Raji (cell line): ENCODE measurements around the gene OAF.

Experiments used
- POLR2A ChIP-seq: IDR thresholded peaks from 2 replicates; pipeline ENCODE4 v1.6.1; 2011; ENCODE audit warnings: low read depth, low read length, control low read depth; ENCODE audit not compliant: insufficient read depth

Gene OAF

GRCh38 chr11:120194166-120194565, 16.7 kb upstream of the OAF start:
- no peak for TF ChIP-seq POLR2A

DNA sequence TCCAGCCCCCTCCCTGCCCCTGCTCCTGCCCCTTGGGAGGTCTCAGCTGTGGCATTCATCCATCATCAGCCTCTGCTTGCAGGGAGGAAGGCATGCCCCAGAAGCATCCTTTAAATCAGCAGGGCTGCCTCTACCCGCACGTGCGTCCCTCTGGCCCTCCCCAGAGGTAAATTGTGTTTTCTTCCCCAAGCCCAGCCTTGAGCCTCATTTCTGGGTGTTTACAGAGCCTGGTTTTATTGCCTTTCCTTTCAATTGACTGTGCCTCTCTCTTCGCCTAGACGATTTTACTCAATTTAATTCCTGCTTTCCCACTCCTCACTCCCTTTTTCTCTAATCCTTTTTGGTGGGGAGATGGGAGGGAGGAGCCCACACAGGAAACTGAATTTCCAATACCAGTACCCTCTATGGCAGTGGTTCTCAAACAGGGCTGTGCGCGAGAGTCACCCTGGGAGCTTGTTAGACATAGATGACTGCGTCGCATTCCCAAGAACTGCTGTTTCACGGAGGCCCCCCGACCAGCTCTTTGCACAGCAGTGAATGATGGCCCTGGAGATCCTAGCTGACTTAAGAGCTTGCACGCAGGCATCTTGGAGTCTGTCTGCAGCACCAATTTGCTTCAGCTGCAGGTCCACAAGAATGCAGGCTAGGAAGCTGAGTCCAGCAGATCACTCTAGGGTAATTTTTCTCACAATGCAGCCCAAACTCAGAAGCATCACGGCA, 15.1 kb upstream of the OAF start:
- no peak for TF ChIP-seq POLR2A

- TF ChIP-seq POLR2A, result no peak
Measured at GRCh38 chr11:120196826-120197225, 14.0 kb upstream of the OAF start.

DNA sequence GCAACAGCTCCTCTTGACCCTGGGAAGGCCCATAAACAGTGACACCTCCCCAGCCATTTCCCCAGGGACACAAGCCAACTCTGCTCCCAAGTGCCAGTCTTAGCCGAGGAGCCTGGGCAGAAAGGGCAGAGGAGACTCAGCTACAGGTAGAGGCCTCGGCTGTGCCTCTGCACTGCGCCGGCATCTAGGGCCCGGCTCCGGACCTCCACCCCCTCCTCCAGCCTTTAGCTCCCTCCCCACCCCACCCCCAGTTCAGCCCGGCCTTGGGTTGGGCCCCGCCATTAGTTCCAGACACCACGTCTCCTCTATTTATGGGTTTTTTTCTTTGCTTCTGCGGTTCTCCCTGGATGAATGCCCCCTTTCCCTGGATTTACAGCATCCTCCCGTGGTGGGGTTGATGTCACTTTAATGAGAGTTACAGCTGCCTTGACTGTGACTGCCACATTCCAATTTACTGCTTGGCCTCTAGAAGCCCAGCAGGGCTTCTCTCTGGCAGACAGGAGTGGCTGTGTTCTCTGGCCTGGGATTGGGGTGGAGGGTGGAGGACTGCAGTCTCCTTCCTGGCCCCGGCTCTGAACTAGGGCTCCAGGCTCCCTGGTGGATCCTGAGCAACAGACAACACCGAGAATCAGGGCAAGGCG, 13.5 kb upstream of the OAF start:
- TF ChIP-seq POLR2A, result no peak

DNA sequence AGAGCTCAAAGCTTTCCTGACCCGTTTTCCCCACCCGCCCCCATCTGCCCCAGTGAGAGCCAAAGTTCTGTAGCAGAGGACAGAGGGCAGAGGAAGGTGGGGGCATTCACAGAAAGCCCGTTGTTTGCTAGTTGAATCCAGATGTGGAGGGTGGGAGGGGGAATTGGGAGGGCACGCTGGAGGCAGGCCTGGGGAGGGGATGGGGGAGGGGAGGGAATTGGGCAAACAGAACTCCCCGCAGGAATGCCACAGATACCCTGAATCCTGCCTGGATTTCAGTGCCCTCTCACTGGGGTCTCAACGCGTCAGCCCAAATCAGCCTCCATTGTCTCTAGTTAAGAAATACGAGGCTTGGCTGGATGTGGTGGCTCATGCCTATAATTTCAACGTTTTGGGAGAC, 12.9 kb upstream of the OAF start:
- no peak for TF ChIP-seq POLR2A

- no peak for TF ChIP-seq POLR2A
Measured at GRCh38 chr11:120198403-120198786, 12.4 kb upstream of the OAF start.

DNA sequence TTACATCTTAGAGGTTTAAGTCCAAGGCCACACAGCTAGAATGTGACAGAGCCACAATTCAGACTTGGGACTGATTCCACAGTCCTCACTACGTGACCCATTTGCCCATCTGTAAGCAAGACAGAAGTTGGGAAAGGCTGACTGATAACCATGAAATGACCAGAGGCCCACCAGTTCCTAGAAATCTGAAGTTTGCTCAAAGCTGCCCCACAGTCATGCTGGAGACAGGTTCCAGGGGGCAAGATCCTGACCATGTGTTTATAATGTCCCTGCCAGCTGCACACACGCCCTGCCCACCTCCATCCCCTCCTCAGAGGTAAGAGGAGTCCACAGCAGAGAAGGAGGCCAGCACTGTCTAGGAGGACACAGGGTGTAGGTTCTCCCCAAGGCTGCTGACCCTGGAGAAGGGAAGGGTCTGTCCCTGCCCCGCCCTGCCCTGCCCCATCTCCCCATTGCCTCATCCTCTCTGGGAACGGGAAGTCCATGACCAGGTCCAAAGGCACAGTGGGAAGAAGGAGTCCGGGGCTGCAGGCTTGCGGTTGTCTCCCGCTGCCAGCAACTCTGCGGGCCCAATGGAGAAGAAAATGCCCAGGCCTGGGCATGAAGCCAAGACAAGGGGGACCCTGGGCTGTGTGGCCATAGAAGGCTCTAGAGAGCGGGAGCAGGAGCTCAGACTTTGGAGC, 11.9 kb upstream of the OAF start:
- TF ChIP-seq POLR2A, result no peak

DNA sequence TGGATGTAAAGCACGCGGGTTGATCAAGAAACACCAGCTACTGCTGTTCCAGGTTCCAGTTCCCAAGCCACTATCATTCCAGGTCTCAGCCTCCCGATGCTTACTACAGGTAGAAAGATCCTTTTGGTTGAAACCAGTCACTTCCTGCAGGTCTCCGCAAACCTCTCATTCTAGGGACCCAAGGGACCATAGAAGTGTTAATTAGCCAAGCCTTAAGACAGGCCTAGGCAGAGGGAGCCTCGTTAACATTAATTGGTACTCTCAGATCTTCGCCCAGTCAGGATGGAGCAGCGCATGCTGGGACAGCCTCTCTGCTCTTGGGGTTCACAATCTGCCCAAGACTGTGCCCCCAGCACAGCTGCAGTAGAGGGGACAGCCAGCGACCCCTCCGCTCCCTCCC, 11.2 kb upstream of the OAF start:
- no peak for TF ChIP-seq POLR2A

DNA sequence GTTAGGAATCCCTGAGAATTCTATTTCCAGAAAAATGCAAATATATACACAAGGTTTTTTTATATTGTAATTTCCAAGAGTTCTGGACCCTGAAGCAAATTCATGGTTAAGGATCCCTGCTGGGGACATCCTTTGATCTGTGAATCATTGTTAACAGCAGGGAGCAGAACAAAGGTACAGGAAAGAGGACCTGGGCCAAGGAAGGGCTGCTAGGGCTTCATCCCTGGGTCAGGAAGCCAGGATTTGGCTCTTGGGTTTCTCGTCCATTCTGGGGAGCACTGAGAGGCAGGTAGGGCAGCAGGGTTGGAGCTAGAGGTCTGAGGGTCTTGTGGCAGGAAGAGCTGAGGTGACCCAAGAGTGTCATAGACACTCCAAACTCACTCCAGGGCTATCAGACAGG, 10.2 kb upstream of the OAF start:
- no peak for TF ChIP-seq POLR2A

GRCh38 chr11:120201653-120202052, 9.2 kb upstream of the OAF start:
- no peak for TF ChIP-seq POLR2A

DNA sequence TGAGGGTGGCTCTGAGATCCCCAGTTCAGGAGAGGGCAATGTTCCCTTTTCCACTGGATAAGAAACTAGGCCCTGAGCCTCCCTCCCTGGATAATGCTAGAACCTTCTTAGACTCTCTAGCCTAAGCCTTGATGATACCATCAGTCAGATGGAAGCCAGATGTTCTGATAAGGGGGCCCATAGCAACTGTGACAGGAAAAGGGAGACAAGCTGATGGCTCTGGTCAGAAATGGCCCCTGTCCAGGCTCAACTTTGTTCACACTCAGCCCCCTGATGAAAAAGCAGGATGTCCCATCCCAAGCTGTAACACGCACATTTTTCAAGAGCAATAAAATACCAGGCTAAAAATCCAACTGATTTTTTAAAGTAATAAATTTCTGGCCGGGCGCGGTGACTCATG, 7.2 kb upstream of the OAF start:
- no peak for TF ChIP-seq POLR2A

DNA sequence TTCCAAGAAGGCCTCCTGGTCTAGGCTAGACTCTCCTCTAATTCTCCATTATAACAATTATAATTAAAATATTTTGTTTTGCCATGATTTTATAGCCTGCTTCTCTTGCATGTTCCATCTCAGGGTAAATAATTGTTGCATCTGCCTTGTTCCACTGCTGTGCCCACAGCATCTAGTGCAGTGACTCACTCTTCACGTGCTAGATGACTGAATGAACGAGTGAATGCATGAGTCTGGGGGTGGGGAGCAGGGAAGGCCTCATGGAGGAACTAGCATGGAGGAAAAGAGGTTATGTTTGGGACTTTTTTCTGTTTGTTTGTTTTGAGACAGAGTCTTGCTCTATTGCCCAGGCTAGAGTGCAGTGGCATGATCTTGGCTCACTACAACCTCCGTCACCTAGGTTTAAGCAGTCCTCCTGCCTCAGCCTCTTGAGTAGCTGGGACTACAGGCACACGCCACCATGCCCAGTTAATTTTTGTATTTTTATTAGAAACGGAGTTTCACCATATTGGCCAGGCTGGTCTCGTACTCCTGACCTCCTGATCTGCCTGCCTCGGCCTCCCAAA, 5.2 kb upstream of the OAF start:
- TF ChIP-seq POLR2A, result no peak

- no peak for TF ChIP-seq POLR2A
Measured at GRCh38 chr11:120207512-120207911, 3.3 kb upstream of the OAF start.

DNA sequence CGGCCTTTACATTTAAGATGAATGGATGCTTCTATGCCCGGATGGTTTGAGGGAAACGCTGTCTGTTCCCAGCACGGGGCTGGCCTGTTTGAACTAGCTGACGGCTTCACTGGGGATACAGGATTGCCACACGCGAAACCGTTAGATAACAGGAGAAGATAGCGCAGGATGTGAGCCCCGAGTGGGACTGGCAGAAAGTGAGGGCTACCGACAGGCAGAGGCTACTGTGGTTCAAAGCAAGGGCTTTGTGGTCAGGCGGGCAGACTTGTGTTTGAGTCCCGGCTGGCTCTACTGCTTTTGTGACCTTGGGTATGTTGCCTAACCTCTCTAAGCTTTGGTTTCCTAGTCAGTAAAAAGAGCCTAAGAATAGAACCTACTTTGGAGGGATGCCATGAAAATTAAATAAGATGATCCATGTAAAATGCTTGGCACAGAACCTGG, 2.8 kb upstream of the OAF start:
- no peak for TF ChIP-seq POLR2A

DNA sequence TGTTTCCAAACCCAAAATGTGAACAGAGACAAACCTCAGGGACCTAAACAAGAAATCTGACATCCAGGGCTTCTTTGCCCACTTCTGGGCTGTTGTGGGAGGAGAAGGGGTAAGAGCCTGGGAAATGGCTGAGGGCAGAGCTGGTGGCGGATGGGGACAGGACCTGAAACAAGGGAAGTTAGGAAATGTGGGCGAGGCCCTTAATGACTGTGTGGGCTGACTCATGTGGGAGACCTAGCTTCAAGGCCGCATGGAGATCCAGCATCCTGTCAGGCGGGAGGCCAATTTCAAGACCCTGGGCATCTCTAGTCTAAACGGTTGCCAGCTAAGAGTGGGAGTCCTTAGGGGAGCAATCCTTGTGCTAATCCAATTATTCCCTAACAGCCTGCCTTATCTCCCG, 2.1 kb upstream of the OAF start:
- TF ChIP-seq POLR2A, result no peak
